SIG-M5 treated with dmso at 0.1 percent for 504 hours (cell line): ENCODE measurements around the gene PRKCD.
"Not testable (repeated sequence)": the region's sequence is repeated elsewhere in the genome, so short reads cannot be mapped to it uniquely, and the experiment has no call there.

Experiments used
- DNase-seq: peaks from one replicate; lab custom pipeline; 2025; ENCODE audit not compliant: unreplicated experiment; lab: John Stamatoyannopoulos, UW

The PRKCD gene

DNA sequence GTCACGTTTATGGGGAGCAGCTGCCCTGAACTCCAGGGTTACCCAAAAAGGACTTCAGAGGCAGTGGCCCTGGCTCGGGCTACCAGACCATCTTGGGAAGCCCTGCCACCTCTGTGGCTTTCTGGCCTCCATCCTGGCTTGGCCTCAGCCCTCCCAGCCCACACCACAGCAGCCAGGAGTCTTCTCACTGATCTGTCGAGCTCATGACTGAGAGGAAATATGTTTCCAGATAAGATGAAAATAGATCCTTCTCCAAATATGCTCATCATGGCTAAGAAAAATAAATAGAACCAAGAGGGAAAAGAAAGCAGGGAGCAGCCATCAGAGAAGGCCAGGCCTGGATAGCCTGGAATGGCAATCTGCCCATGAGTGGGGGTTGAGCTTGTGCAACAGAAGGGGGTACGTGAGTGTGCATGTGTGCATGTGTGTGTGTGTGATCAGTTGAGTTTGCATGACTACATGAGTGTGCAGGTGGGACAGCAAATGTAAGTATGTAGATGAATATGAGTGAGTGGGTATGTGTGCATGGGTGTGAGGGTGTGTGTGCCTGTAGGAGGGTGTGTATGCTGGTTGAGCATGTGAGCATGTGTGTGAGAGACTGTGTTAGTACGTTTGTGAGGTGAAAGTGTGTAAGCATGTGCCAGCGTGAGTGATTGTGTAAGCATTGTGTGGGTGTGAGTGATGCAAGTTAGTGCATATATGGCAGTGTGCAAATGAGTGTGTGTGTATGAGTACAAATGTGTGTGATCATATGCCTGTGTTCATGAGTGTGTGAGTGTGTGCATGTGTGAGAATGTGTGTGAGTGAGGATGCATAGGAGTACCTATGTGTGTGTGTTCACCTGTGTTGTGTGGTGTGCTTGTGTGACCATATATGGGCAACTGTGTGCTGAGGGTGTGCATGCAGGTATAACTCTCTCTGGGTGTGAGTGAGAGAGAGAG, 20.8 kb upstream of the PRKCD start:
- DNase-seq: no peak

DNA sequence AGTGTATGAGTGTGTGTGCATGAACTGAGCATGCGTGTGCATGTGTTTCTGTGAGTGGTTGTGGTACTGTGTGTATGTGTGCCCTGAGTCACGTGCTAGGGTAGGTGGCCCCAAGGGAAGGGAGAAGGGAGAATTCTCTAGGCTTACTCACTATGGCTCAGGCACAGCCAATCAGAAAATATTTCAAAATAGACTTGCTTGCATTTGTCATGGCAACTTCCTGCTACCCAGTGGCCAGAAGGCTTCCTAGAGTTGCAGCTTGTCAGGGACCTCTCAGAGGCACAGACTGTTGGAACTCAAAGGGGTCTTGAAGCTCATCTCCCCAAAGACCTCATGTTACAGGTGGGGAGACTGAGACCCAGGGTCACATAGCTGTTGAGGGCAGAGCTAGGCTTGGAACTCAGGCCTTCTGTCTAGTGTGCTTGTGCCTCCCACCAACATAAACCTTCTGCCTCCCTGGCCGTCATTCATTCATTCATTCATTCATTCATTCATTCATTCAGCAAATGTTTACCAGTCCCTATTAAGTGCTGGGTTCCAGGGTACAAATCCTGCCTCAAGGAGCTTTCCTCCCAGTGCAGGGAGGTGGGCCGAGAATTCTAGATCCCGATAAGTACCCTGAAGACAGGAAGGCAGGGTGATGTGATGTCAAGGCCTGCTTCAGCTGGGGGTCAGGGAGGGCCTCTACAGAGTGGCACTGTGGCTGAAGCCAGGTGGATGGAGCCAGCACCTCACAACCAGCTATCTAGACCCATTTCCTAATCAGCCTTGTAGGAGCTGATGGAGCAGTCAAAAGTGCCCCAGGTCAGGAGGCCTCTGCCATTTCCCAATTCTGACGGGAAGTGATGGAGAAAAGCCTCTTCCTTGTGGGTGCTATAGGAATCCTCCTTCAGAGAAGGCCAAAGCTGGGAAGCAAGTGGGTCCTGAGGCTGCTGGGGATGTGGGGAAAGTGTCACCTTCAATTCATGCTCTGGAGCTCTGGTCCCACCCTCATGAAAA, 19.9 kb upstream of the PRKCD start:
- peak; percentile 97 for DNase-seq

GRCh38 chr3:53142986-53143385, 18.0 kb upstream of the PRKCD start:
- DNase-seq: peak; percentile 85

DNA sequence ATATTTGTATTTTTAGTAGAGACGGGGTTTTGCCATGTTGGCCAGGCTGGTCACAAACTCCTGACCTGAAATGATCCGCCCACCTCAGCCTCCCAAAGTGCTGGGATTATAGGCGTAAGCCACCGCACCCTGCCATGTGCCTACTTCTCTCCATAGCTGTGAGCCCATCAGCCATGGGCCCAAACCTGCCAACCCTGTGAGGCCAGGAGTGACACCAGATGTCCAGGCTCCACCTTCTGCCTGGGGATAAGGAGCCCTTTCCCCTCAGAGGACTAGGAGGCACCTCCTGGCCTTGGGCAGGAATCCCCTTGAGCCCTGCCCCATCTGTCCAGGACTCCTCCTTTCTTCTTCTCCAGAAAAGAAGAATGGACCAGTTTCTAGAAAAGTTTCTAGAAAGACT, 16.6 kb upstream of the PRKCD start:
- no peak for DNase-seq

GRCh38 chr3:53144862-53145712, 15.9 kb upstream of the PRKCD start:
- DNase-seq: peak; percentile 18

DNA sequence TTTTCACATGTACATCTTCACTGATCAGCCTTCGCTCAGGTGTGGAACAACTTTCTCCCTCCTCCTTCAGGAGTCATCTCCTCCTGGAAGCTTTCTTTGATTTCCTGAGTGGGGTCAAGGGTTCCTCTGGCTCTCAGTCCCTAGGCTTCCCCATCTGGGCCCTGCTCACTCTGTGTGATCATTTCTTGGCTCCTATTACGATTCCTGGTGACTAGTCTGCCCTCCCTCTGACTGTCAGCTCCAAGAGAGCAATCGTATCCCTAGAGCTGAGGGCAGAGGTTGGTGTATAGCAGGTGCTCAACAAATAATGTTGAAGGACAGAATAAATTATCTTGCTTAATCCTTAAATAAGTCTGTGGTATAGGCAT, 15.3 kb upstream of the PRKCD start:
- no peak for DNase-seq

DNA sequence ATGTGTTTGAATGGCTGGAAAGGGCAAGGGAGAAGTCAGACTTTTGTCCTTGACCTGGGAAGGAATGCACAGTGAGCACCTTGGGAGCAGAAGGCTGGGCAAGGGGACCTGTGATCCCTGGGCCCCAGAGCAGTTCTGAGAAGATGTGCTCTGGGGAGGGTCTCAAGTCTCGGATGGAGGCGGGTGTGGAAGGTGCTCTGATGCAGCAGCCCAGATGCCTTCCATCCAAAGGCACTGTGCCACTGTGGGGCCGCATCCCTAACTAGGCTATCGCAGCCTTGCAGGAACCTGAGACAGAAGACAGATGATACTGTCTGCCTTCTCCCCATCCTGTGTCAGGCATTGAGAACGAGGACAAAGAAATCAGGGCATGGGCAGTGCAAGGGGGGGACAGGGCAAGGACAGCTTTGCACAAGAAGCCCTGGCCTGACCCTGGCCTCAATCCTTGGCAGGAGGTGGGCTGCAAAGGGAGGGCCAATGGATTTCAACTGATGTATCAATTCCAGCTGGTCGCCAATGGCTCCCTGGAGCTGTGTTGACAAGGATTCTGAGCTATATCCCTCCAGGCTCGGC, 14.6 kb upstream of the PRKCD start:
- DNase-seq: no peak

- no peak for DNase-seq
These were observed 13.7 kb upstream of the PRKCD start for GRCh38 chr3:53147151-53147902.

- no peak for DNase-seq
These were observed 13.1 kb upstream of the PRKCD start for GRCh38 chr3:53147903-53148400.

DNA sequence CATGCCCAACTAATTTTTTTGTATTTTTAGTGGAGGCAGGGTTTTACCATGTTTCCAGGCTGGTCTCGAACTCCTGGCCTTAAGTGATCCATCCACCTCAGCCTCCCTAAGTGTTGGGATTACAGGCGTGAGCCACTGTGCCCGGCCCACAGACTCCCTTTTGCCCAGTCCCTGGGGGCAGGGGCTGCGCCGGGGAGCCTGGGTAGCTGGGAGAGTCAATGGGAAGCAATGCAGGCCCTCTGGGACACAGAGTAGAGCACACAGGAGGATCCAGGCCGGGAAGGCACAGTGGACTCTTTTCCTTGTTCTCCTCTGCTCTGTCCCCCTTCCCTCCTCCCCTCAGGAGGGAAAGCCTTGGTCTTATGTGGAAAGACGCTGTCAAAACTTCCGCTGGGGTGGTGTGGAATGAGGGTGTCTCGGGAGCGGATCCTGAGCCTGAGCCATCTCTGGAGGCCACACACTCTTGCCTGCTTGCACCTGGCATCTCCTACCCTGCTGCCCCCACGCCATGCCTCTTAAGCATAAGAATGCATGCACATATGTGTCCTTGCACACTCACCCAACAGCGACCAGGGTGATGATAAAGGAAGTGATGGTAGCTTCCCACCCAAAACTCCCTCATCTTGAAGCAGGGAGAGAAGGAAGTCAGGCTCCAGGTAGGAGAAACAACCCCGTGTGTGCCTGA, 11.9 kb upstream of the PRKCD start:
- DNase-seq: no peak

DNA sequence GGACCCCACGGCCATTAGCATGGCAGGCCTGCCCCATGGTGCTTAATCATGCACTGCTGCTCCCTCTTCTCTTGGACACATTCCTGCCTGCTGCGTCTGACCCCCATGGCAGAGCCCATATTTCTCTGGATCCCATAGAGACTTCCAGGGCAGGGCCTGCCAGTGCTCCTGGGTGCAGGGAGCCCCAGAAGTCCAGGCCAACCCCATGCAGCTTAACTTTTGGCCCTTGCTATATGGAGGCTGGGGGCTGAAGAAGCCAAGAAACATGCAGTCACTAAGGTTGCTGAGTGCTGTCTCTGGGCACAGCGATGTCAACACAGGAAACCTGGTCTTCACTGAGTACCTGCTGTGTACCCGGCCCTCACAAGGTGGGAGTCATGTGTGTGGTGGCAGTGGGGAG, 11.3 kb upstream of the PRKCD start:
- no peak for DNase-seq

DNA sequence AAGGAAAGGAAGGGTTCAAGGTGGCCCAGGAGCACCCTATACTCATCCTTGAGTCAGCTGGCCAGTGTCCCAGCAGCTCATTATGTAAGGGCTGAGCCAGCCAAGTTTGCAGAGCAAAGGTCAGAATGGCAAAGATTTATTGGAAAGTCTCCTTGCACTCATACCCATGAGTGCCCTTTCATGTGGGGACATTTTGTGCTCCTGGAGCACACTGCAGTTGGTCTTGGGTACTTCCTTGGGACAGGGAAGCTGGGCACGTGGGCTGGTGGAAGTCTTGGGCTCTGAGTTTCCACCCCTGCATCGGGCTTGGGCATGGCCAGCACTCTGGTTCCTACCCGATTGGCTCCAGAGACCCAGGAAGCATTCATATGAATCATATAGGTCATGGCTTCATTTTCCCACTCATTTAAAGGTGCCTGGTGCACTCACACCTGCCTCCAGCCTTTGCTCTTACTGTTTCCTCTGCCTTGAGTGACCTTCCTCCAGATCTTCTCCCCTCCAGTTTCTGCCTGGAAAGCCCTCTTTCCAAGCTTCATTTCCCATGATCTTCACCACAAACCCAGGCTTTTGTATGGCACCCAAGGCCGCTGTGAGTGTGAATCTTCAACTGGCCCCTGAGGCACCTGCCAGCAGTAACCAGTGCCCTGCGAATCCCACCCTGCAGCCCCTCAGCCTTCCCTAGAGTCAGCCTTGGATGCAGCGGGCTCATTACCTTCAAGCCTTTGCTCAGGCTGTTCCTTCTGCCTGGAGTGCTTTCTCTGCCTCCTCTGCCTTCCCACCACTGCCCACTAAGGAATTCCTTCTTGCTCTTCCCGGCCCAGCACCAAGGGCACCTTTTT, 10.5 kb upstream of the PRKCD start:
- no peak for DNase-seq

GRCh38 chr3:53151086-53151438, 9.9 kb upstream of the PRKCD start:
- not testable (repeated sequence) for DNase-seq

- DNase-seq: no peak
These were observed 9.5 kb upstream of the PRKCD start for GRCh38 chr3:53151465-53151864.

DNA sequence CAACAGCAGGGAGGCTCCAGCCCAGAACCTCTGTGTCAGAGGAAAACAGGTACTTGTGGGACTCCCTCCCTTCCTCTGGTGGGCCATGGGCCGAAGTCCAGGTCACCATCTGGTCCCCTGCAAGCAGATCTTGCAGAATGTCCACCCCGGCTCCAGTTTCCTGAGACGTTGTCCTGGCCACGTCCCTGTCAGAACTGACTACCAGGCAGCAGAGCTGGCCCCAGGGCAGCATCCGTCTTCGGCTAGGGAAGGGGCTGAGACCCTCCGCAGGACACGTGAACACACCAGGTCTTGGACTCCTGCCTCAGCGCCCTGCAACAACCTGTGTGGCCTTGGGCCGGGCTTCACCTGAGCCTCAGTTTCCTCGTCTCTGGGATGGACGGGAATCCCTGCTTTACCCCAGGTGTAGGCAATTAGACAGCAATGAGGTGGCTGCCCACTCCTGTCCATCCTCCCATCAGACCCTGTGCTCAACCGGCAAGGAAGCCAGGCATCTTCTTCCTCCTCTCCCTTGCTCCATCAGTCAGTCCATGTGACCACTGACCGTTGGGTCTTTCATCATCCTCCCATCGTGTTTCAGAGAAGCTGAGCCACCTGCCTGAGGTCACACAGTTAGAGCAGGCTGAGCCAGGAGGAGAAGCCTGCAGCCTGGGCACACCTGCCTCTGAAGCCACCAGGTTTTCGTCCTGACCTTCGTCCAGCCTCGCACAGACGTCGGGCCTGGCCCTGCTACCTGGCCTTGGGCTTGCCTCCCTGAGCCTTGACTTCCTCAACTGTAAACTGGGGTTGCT, 8.9 kb upstream of the PRKCD start:
- DNase-seq: no peak

DNA sequence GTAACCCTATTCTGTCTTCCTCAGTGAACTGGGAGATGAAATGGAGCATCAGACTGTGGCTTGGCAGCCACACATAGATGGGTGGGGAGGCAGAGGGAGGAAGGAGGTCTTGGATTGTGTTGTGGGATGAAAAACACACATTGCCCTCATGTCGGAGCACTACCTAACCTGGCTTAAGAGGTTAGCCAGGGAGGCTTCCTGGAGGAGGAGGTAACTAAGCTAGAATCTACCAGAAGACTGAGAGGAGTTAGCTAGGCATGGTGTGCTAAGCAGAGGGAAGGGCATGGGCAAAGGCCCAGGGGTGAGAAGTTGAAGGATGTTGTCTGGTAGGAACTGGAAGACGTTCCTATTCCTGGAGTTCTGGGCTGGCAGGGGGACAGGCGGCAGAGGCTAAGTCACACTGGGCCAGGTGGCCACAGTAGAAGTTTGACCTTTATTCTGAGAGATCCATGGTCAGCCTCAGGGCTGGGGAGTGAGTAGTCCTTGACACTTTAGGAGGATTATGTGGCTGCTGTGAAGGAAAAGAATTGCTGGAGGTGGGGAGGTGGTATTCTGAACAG, 7.7 kb upstream of the PRKCD start:
- no peak for DNase-seq

DNA sequence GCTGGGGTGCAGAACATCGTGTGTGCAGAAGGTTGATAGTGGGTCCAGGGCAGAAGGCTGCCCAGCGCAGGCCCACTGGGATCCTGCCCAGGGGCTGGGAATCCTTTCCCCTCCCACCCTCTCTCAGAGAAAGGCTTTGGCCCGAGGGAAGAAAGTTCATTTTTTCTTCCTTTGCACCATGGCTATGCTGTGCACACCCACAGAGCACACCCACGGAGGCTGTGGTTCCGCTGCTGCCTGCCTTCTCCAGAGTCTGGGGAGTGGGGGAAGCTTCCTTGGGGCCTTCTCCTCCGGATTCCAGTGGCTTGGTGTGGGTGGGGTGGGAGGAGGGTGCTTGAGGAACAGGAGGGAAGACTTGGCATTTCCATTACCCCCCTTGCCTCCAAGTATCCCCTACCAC, 7.0 kb upstream of the PRKCD start:
- DNase-seq: no peak
